PFSK-1 (cell line): ENCODE measurements around the gene LENEP.

ENCODE experiments used
- FOXP2 ChIP-seq: optimal IDR thresholded peaks from 2 replicates; pipeline ENCODE3; 2011; ENCODE audit warnings: borderline replicate concordance, control low read depth, inconsistent platforms; ENCODE audit not compliant: insufficient read depth; ENCODE audit errors: extremely low read length, extremely low read depth
- POLR2AphosphoS5 ChIP-seq: IDR thresholded peaks from 2 replicates; pipeline ENCODE4 v1.6.1; 2012; ENCODE audit warnings: low read depth, mild to moderate bottlenecking, control low read depth, low read length, moderate library complexity
- SIN3A ChIP-seq: IDR thresholded peaks from 2 replicates; pipeline ENCODE4 v1.6.1; 2012; ENCODE audit warnings: mild to moderate bottlenecking, low read length, moderate library complexity, borderline replicate concordance; ENCODE audit not compliant: insufficient read depth
- TAF1 ChIP-seq: IDR thresholded peaks from 2 replicates; pipeline ENCODE4 v1.6.1; 2012; ENCODE audit warnings: low read length, control low read depth, borderline replicate concordance; ENCODE audit not compliant: insufficient read depth
- TF ChIP-seq, protein P1 (sequence below), 2 experiments: IDR thresholded peaks; 2 replicates each; pipeline versions ENCODE4 v1.6.1 to v1.8.0; 2011 to 2012; ENCODE audit warnings: low read depth in 2 of 2, low read length in 2 of 2, control low read depth in 1 of 2, inconsistent platforms in 1 of 2, mild to moderate bottlenecking in 1 of 2, moderate library complexity in 1 of 2; ENCODE audit not compliant: insufficient read depth in 1 of 2

Gene LENEP

DNA sequence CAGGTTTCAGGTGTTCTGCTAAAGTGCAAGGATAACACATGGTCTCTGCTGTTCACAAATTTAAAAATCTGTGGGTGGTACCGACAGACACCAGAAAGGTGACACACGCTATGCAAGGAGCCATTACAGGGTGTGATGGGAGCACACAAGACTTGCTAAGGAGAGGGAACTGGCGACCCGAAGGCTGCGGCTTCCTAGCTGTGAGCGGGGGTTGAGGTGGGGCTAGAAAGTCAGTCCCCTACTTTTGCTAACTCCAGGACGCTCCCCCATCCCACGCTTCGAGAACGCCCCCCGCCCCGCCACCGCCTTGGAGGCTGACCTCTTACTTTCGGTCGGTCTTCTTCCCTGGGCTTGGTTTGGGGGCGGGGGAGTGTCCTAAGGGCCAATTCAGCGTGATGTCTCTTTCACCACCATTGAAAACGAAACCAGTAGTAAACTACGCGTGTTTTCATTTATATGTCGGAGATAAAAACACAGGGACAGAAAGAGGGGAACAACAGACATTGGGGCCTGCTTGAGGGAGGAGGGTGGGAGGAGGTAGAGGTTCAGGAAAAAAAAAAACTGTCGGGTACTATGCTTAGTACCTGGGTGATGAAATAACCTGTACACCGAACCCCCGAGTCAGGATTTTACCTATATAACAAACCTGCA lies 17.9 kb upstream of the LENEP start:
- TF ChIP-seq POLR2AphosphoS5 (peak; percentile 33; the same call in 1 of the 2 replicates), TAF1 (0 out of 2 replicates have a peak, but pooled peaks have one; percentile 29), SIN3A (no peak), FOXP2 (no peak)

DNA sequence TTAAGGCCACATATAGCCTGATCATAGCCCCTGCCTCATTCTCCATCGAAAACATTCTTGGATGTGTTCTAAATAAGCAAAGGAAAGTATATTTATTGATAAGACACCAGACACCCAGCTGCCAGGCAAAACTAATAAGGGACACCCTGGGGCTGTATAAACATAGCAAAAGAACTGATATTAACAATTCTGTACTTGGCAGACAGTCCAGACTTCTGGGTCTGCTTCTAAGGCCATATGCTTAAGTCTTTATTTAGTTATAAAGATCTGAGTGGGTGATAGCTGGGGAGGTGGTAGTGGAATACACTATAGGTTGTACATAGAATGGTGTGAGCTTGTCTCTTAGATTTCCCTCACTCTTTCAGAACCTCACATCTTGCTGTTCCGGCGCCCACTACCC lies 15.0 kb upstream of the LENEP start:
- TF ChIP-seq TAF1: no peak
- TF ChIP-seq FOXP2: no peak
- TF ChIP-seq, protein P1, sequence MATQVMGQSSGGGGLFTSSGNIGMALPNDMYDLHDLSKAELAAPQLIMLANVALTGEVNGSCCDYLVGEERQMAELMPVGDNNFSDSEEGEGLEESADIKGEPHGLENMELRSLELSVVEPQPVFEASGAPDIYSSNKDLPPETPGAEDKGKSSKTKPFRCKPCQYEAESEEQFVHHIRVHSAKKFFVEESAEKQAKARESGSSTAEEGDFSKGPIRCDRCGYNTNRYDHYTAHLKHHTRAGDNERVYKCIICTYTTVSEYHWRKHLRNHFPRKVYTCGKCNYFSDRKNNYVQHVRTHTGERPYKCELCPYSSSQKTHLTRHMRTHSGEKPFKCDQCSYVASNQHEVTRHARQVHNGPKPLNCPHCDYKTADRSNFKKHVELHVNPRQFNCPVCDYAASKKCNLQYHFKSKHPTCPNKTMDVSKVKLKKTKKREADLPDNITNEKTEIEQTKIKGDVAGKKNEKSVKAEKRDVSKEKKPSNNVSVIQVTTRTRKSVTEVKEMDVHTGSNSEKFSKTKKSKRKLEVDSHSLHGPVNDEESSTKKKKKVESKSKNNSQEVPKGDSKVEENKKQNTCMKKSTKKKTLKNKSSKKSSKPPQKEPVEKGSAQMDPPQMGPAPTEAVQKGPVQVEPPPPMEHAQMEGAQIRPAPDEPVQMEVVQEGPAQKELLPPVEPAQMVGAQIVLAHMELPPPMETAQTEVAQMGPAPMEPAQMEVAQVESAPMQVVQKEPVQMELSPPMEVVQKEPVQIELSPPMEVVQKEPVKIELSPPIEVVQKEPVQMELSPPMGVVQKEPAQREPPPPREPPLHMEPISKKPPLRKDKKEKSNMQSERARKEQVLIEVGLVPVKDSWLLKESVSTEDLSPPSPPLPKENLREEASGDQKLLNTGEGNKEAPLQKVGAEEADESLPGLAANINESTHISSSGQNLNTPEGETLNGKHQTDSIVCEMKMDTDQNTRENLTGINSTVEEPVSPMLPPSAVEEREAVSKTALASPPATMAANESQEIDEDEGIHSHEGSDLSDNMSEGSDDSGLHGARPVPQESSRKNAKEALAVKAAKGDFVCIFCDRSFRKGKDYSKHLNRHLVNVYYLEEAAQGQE (IDR thresholded peaks at IDR 0.05; ENCODE audit: insufficient read depth in 1 of 2, low read depth in 2 of 2, low read length in 2 of 2): no peak
- TF ChIP-seq SIN3A: no peak
- no peak for TF ChIP-seq POLR2AphosphoS5

DNA sequence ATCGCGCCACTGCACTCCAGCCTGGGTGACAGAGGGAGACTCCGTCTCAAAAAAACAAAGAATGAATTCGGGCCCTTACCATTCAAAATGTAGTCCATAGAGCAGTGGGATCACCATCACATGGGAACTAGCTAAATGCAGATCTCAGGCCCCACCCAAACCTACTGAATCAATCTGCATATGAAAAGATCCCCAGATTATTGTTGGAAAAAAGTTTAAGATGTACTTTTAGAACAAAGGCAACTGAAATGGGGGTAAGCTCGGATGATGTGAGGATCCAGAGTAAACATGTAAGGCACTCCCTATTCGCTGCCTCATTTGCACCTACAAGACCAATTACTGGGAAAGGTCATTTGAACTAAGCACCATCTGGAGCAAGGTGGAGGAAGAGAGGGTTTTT lies 11.0 kb upstream of the LENEP start:
- TF ChIP-seq, protein P1 (IDR thresholded peaks at IDR 0.05; ENCODE audit: insufficient read depth in 1 of 2, low read depth in 2 of 2, low read length in 2 of 2): no peak
- TF ChIP-seq FOXP2 (no peak), SIN3A (no peak), POLR2AphosphoS5 (no peak), TAF1 (no peak)

DNA sequence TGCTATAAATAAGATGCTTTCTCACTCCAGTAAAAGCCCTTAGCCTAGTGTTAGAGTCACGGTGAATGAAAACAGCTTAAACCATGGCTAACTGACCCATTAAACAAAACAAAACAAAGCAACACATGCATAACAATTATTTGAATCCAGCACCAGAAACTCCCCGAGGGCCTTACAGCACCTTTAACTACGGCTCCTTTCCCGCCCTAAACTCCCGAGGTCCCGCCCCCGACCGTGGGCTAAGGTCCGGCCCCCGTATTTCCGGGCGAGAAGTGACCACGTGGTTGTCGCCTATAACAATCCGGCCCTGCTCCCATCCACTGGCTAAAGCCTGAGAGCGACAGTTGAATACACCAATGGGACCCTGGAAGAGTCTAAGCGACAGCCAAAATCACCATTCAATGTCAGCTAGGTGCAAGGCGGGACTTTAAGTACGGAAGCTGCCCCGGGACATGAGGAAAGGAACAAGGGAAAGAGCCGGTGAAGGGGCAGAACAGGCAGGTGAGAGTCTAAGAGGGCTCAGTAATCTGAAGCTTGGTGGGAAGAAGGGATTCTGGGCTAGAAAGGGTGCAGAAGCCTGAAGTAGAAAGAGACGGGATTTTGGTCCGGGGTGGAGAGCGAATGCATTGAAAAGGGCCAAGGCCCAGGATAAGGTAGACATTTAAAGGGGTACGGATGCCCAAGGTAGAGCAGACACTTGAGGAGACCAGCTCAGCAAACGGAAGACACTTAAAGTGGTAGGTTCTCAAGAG lies 10.3 kb upstream of the LENEP start, which contains the start of gene FLAD1:
TSS of gene FLAD1 (plus strand) at position 448 of the 752 bp plus-strand sequence. CDS start 351 bp downstream, outside the sequence.
- TF ChIP-seq POLR2AphosphoS5: peak; percentile 81
- no peak for TF ChIP-seq FOXP2

DNA sequence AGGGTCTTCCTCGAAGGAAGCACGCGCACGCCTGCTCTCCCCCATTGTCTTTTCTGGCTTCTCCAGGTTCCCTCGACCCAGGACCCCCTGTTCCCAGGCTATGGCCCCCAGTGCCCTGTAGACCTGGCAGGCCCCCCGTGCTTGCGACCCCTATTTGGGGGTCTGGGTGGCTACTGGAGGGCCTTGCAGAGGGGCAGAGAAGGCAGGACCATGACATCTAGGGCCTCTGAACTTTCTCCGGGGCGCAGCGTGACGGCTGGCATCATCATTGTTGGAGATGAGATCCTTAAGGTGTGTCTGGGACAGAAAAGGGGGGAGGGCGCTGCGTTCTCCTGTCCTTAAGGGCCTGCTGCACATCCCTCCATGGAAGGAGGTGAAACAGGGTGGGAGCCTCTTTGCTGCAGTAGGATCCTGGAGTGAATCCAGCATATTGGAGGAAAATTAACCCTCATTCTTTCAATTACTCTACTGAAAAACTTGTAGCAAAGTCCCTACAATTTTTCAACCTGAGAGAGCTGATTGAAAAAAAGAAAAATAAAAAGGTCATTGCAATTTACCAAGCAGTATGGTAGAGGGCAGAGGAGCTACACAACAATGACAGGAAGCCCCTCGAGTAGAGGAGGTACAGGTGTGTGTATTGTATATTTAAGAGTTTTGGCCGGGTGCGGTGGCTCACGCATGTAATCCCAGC lies 9.5 kb upstream of the LENEP start:
- TF ChIP-seq FOXP2: no peak
- no peak for TF ChIP-seq TAF1
- no peak for TF ChIP-seq POLR2AphosphoS5
- TF ChIP-seq SIN3A: no peak
- TF ChIP-seq, protein P1 (IDR thresholded peaks at IDR 0.05; ENCODE audit: insufficient read depth in 1 of 2, low read depth in 2 of 2, low read length in 2 of 2): no peak
